Astrocyte (in vitro differentiated cells and primary cell): ENCODE results near the gene HDAC11. TPM values are rescaled to one million over a fixed set of nuclear protein-coding genes. Genes with fewer than 3 reads are reported as not detected.

Experiments used
- DNase-seq: peaks from one replicate; pipeline ENCODE4 v3.0.0-alpha.2; 2010; ENCODE audit warnings: low read depth
- FAIRE-seq: peaks from 2 replicates; lab custom pipeline; 2011; peaks lifted over from hg19 to GRCh38; lab: Jason Lieb, UNC
- H2AFZ ChIP-seq: 2 replicates; pipeline ENCODE4 v1.6.0; 2012; ENCODE audit warnings: low read depth, low read length, inconsistent platforms
- H3K27ac ChIP-seq: 2 replicates; pipeline ENCODE4 v1.5.1; 2011; ENCODE audit warnings: low read depth, low read length, inconsistent platforms
- H3K27me3 ChIP-seq: 2 replicates; pipeline ENCODE4 v1.6.0; 2011; ENCODE audit warnings: low read length, inconsistent platforms; ENCODE audit not compliant: insufficient read depth
- H3K36me3 ChIP-seq: 2 replicates; pipeline ENCODE4 v1.5.1; 2011; ENCODE audit warnings: low read length, inconsistent platforms; ENCODE audit not compliant: insufficient read depth
- H3K4me1 ChIP-seq: 2 replicates; pipeline ENCODE4 v1.5.1; 2011; ENCODE audit warnings: low read length, inconsistent platforms; ENCODE audit not compliant: insufficient read depth
- H3K4me2 ChIP-seq: 2 replicates; pipeline ENCODE4 v1.6.0; 2012; ENCODE audit warnings: low read length, inconsistent platforms
- H3K4me3 ChIP-seq: 2 replicates; pipeline ENCODE4 v1.5.1; 2011; ENCODE audit warnings: low read depth, mild to moderate bottlenecking, low read length, inconsistent platforms; ENCODE audit not compliant: insufficient read depth
- H3K79me2 ChIP-seq: 2 replicates; pipeline ENCODE4 v1.6.0; 2012; ENCODE audit warnings: mild to moderate bottlenecking, low read length, inconsistent platforms; ENCODE audit not compliant: insufficient read depth
- H3K9ac ChIP-seq: 2 replicates; pipeline ENCODE4 v1.6.0; 2012; ENCODE audit warnings: mild to moderate bottlenecking, low read length, inconsistent platforms
- H3K9me3 ChIP-seq: 2 replicates; pipeline ENCODE4 v1.5.1; 2012; ENCODE audit warnings: low read depth, mild to moderate bottlenecking, low read length, inconsistent platforms; ENCODE audit not compliant: insufficient read depth
- H4K20me1 ChIP-seq: 2 replicates; pipeline ENCODE4 v1.6.0; 2012; ENCODE audit warnings: low read length, inconsistent platforms; ENCODE audit not compliant: insufficient read depth
- H3K27ac Mint-ChIP-seq: one replicate; pipeline ENCODE4 v1.8.0; 2021; ENCODE audit warnings: mild to moderate bottlenecking, mixed read lengths; ENCODE audit not compliant: unreplicated experiment
- H3K27me3 Mint-ChIP-seq: one replicate; pipeline ENCODE4 v1.8.0; 2021; ENCODE audit warnings: low read depth, mixed read lengths; ENCODE audit not compliant: unreplicated experiment
- H3K36me3 Mint-ChIP-seq: one replicate; pipeline ENCODE4 v1.8.0; 2021; ENCODE audit warnings: low read depth, mixed read lengths; ENCODE audit not compliant: unreplicated experiment
- H3K4me1 Mint-ChIP-seq: one replicate; pipeline ENCODE4 v1.8.0; 2021; ENCODE audit warnings: low read depth, mixed read lengths; ENCODE audit not compliant: unreplicated experiment
- H3K4me3 Mint-ChIP-seq: one replicate; pipeline ENCODE4 v1.8.0; 2021; ENCODE audit warnings: mild to moderate bottlenecking, moderate library complexity, mixed read lengths; ENCODE audit not compliant: unreplicated experiment
- H3K9me3 Mint-ChIP-seq: one replicate; pipeline ENCODE4 v1.8.0; 2021; ENCODE audit warnings: mild to moderate bottlenecking, mixed read lengths; ENCODE audit not compliant: unreplicated experiment
- EZH2 ChIP-seq: IDR thresholded peaks from 2 replicates; pipeline ENCODE4 v1.6.1; 2012; ENCODE audit warnings: mild to moderate bottlenecking, low read length, inconsistent platforms; ENCODE audit not compliant: insufficient read depth
- total RNA-seq: library from RNA; stranded (reverse); gene quantifications from 2 replicates; pipeline ENCODE4 v1.2.1, GENCODE V29; 2021
- TF ChIP-seq, protein P1 (sequence below): IDR thresholded peaks from 2 replicates; pipeline ENCODE4 v1.5.1; 2011; ENCODE audit warnings: low read depth, mild to moderate bottlenecking, inconsistent platforms, low read length, moderate library complexity; ENCODE audit not compliant: insufficient read depth

The HDAC11 gene
- total RNA-seq, 1 donor from 2014 or later = 8.6 TPM

DNA sequence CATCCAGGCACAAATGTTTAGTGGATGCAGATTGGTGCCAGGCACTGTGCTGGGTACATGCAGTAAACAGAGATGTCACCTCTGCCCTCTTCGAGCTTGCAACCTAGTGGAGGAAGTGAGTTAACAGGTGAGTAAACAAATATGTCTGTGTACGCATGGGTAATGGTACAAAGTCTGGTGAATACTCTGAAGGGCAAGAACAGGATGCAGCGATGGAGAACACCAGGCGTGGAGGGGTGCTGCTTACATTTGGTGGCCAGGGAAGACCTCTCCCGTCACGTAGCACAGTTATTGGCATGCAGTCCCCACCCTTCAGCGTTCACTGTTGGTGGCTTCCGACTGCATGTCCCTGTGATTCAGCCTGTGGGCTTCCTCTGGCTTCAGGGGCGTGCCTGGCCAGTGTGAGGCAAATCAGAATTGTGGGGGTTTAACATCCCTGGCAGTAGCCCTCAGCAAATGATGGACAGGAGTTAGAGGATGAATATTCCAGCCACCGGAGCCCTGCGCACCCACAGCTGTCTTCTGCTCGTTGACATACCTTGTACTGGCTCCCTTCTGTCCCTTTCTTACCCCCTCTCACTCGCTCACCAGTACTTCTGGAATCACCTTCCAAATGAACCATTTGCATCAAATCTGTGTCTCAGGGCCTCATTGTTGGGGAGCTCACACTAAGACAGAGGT lies 9.1 kb upstream of the HDAC11 start:
- no peaks in the 10 kb centered on the region for H3K36me3 ChIP-seq
- no peak overlapping the region for H2AFZ ChIP-seq
- H3K36me3 Mint-ChIP-seq = no peaks in the 10 kb centered on the region
- H3K4me1 Mint-ChIP-seq = no peaks in the 10 kb centered on the region
- H3K9me3 Mint-ChIP-seq = no peaks in the 10 kb centered on the region
- H3K4me1 ChIP-seq = no peaks in the 10 kb centered on the region
- H3K27me3 ChIP-seq = peaks cover 4% of the 10 kb centered on the region
- no peak overlapping the region for H3K27ac ChIP-seq
- no peaks in the 10 kb centered on the region for H4K20me1 ChIP-seq
- H3K79me2 ChIP-seq = no peaks in the 10 kb centered on the region
- TF ChIP-seq, protein P1, sequence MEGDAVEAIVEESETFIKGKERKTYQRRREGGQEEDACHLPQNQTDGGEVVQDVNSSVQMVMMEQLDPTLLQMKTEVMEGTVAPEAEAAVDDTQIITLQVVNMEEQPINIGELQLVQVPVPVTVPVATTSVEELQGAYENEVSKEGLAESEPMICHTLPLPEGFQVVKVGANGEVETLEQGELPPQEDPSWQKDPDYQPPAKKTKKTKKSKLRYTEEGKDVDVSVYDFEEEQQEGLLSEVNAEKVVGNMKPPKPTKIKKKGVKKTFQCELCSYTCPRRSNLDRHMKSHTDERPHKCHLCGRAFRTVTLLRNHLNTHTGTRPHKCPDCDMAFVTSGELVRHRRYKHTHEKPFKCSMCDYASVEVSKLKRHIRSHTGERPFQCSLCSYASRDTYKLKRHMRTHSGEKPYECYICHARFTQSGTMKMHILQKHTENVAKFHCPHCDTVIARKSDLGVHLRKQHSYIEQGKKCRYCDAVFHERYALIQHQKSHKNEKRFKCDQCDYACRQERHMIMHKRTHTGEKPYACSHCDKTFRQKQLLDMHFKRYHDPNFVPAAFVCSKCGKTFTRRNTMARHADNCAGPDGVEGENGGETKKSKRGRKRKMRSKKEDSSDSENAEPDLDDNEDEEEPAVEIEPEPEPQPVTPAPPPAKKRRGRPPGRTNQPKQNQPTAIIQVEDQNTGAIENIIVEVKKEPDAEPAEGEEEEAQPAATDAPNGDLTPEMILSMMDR = no peak
- no peak for TF ChIP-seq EZH2
- no peak overlapping the region for H3K4me2 ChIP-seq
- FAIRE-seq (no peak), DNase-seq (no peak)
- no peak overlapping the region for H3K9ac ChIP-seq
- no peak overlapping the region for H3K27ac Mint-ChIP-seq
- H3K4me3 ChIP-seq = no peak overlapping the region
- H3K4me3 Mint-ChIP-seq = no peak overlapping the region
- no peaks in the 10 kb centered on the region for H3K9me3 ChIP-seq
- peaks cover 18% of the 10 kb centered on the region for H3K27me3 Mint-ChIP-seq

DNA sequence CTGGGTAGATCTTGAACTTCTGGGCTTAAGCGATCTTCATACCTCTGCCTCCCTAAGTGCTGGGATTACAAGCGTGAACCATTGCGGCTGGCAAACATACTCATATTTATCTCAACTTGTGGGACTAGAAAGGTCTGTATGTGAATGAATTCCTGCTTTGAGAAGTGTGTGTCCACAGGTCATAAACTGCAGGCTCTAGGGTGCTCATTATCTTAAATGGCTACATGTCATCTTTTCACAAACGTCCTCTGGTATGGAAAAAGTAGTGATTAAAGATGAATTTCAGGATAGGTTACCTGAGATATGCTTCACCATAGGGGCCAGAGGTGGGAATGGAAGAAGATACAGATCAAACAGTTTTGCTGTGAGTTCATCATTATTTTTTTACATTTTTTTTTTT lies 7.8 kb upstream of the HDAC11 start:
- no peak overlapping the region for H3K4me3 ChIP-seq
- H3K27ac Mint-ChIP-seq = no peak overlapping the region
- H3K4me2 ChIP-seq = no peak overlapping the region
- H3K4me1 ChIP-seq = no peaks in the 10 kb centered on the region
- H2AFZ ChIP-seq = no peak overlapping the region
- peaks cover 4% of the 10 kb centered on the region for H3K27me3 ChIP-seq
- H3K27me3 Mint-ChIP-seq = peaks cover 13% of the 10 kb centered on the region
- no peaks in the 10 kb centered on the region for H3K4me1 Mint-ChIP-seq
- TF ChIP-seq, protein P1 = no peak
- TF ChIP-seq EZH2 = no peak
- H3K36me3 ChIP-seq = no peaks in the 10 kb centered on the region
- DNase-seq (no peak), FAIRE-seq (no peak)
- no peak overlapping the region for H3K4me3 Mint-ChIP-seq
- H3K9me3 ChIP-seq = no peaks in the 10 kb centered on the region
- no peaks in the 10 kb centered on the region for H4K20me1 ChIP-seq
- no peak overlapping the region for H3K9ac ChIP-seq
- no peaks in the 10 kb centered on the region for H3K9me3 Mint-ChIP-seq
- H3K27ac ChIP-seq = no peak overlapping the region
- no peaks in the 10 kb centered on the region for H3K79me2 ChIP-seq
- peaks cover 1% of the 10 kb centered on the region for H3K36me3 Mint-ChIP-seq

DNA sequence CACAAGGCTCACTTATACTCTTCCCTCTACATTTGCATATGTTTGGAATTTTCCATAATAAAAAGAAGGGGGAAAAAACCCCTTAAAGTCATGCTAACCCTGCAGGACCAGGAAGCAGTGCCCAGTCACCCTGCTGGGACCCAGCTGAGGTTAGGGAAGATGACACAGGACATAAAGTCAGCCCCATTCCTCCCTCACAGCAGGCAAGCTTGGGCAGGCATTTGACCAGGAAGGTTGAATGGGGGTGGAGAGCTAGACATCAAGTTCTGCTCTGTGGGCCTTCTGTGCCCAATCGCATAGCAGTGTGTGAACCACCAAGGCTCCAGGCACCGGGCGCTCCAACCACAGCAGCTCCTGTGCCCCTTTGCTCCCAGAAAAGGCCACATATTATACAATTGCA lies 7.1 kb upstream of the HDAC11 start:
- Histone ChIP-seq H3K4me2 (no peak overlapping the region), H2AFZ (no peak overlapping the region), H3K4me1 (no peaks in the 10 kb centered on the region), H3K36me3 (no peaks in the 10 kb centered on the region), H3K9me3 (no peaks in the 10 kb centered on the region), H3K27me3 (peaks cover 4% of the 10 kb centered on the region), H3K4me3 (no peak overlapping the region), H4K20me1 (no peaks in the 10 kb centered on the region), H3K9ac (no peak overlapping the region), H3K79me2 (no peaks in the 10 kb centered on the region), H3K27ac (no peak overlapping the region)
- no peak for FAIRE-seq
- DNase-seq = no peak
- H3K27ac Mint-ChIP-seq = no peak overlapping the region
- peaks cover 1% of the 10 kb centered on the region for H3K36me3 Mint-ChIP-seq
- peaks cover 13% of the 10 kb centered on the region for H3K27me3 Mint-ChIP-seq
- no peak overlapping the region for H3K4me3 Mint-ChIP-seq
- H3K9me3 Mint-ChIP-seq = no peaks in the 10 kb centered on the region
- H3K4me1 Mint-ChIP-seq = peaks cover 3% of the 10 kb centered on the region
- no peak for TF ChIP-seq EZH2
- TF ChIP-seq, protein P1 = no peak
